ENCODE data around the gene KLHL2. TPM values are rescaled to one million over a fixed set of nuclear protein-coding genes. Genes with fewer than 3 reads are reported as not detected.

Gene KLHL2
- total RNA-seq, 2 donors from 2014 or later, result 25.4 to 27.3 TPM

DNA sequence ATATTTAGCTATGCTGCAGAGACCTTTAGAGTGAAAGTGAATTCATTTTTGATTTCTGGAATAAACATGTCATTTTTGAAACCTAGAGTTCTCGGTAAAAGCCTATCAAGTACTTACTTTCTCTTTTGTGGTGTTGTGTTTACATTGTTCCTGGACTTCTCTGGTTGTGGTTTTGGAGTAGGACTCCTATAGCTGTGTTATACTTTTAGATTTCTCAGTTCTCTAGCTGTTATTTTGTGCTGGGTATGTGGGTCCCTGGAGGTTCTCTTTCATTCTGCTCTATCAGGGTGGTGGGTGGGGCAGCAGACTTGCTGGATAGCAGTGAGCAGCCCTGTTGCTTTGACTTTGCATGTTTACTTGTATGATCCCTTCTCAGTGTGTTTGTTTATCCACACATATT lies 94.5 kb downstream of the KLHL2 start:
- H3K27ac Mint-ChIP-seq, result peak overlapping the region; percentile 73
- H3K4me3 Mint-ChIP-seq, result peak overlapping the region; percentile 72

GRCh38 chr4:165302658-165303057 lies 95.3 kb downstream of the KLHL2 start:
- ATAC-seq (replicated peaks), result no peak
- no peak overlapping the region for H3K27ac Mint-ChIP-seq
- peaks cover 64% of the 10 kb centered on the region for H3K36me3 Mint-ChIP-seq (ENCODE audit: low read depth)
- H3K27me3 Mint-ChIP-seq, result no peaks in the 10 kb centered on the region
- peaks cover 11% of the 10 kb centered on the region for H3K4me1 Mint-ChIP-seq
- H3K4me3 Mint-ChIP-seq, result no peak overlapping the region
- no peaks in the 10 kb centered on the region for H3K9me3 Mint-ChIP-seq

More for the DNA sequence above, 94.5 kb downstream of the KLHL2 start:
- Mint-ChIP-seq H3K36me3 (ENCODE audit: low read depth) (peaks cover 72% of the 10 kb centered on the region), H3K9me3 (no peaks in the 10 kb centered on the region), H3K4me1 (peaks cover 11% of the 10 kb centered on the region), H3K27me3 (no peaks in the 10 kb centered on the region)
- peak; percentile 97 for ATAC-seq (replicated peaks)

- Mint-ChIP-seq H3K4me1 (no peaks in the 10 kb centered on the region), H3K9me3 (no peaks in the 10 kb centered on the region), H3K27ac (no peak overlapping the region), H3K27me3 (no peaks in the 10 kb centered on the region), H3K4me3 (no peak overlapping the region), H3K36me3 (ENCODE audit: low read depth) (peaks cover 62% of the 10 kb centered on the region)
- no peak for ATAC-seq (replicated peaks)
Observed at GRCh38 chr4:165308166-165308565, 100.8 kb downstream of the KLHL2 start.

GRCh38 chr4:165308606-165309005 lies 101.2 kb downstream of the KLHL2 start:
- no peaks in the 10 kb centered on the region for H3K9me3 Mint-ChIP-seq
- no peak overlapping the region for H3K27ac Mint-ChIP-seq
- no peaks in the 10 kb centered on the region for H3K27me3 Mint-ChIP-seq
- ATAC-seq (replicated peaks), result no peak
- H3K36me3 Mint-ChIP-seq (ENCODE audit: low read depth), result peaks cover 65% of the 10 kb centered on the region
- no peak overlapping the region for H3K4me3 Mint-ChIP-seq
- H3K4me1 Mint-ChIP-seq, result no peaks in the 10 kb centered on the region

DNA sequence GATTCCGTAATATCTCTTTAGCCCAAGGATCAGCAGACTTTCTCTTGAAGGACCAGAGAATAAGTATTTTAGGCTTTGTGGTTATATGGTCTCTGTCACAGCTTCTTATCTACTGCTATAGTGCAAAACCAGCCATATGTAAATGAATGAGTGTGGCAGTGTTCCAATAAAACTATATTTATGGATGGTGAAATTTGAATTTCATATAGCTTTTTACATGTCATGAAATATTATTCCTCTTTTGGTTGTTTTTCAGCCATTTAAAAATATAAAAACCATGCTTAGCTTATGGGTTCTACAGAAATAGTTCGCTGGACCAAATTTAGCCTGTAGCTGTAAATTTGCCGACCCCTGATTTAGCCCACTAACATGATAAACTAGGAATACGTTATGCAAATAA lies 102.1 kb downstream of the KLHL2 start:
- ATAC-seq (replicated peaks), result no peak
- no peak overlapping the region for H3K4me3 Mint-ChIP-seq
- H3K27me3 Mint-ChIP-seq, result no peaks in the 10 kb centered on the region
- H3K9me3 Mint-ChIP-seq, result no peaks in the 10 kb centered on the region
- no peaks in the 10 kb centered on the region for H3K4me1 Mint-ChIP-seq
- no peak overlapping the region for H3K27ac Mint-ChIP-seq
- peaks cover 68% of the 10 kb centered on the region for H3K36me3 Mint-ChIP-seq (ENCODE audit: low read depth)

GRCh38 chr4:165312506-165312905 lies 105.1 kb downstream of the KLHL2 start:
- ATAC-seq (replicated peaks), result peak; percentile 70
- H3K36me3 Mint-ChIP-seq (ENCODE audit: low read depth), result peaks cover 55% of the 10 kb centered on the region
- H3K27me3 Mint-ChIP-seq, result no peaks in the 10 kb centered on the region

GRCh38 chr4:165319030-165319429 lies 111.7 kb downstream of the KLHL2 start:
- H3K36me3 Mint-ChIP-seq (ENCODE audit: low read depth), result peaks cover 23% of the 10 kb centered on the region

More at GRCh38 chr4:165312506-165312905, 105.1 kb downstream of the KLHL2 start:
- Mint-ChIP-seq H3K9me3 (no peaks in the 10 kb centered on the region), H3K4me3 (no peak overlapping the region), H3K4me1 (no peaks in the 10 kb centered on the region), H3K27ac (no peak overlapping the region)

GRCh38 chr4:165319509-165319908 lies 112.1 kb downstream of the KLHL2 start:
- Mint-ChIP-seq H3K4me3 (no peak overlapping the region), H3K27ac (no peak overlapping the region), H3K36me3 (ENCODE audit: low read depth) (peaks cover 19% of the 10 kb centered on the region), H3K27me3 (no peaks in the 10 kb centered on the region), H3K4me1 (no peaks in the 10 kb centered on the region), H3K9me3 (no peaks in the 10 kb centered on the region)
- no peak for ATAC-seq (replicated peaks)

More at GRCh38 chr4:165319030-165319429, 111.7 kb downstream of the KLHL2 start:
- no peaks in the 10 kb centered on the region for H3K9me3 Mint-ChIP-seq
- H3K27ac Mint-ChIP-seq, result no peak overlapping the region
- no peaks in the 10 kb centered on the region for H3K4me1 Mint-ChIP-seq
- H3K27me3 Mint-ChIP-seq, result no peaks in the 10 kb centered on the region
- H3K4me3 Mint-ChIP-seq, result no peak overlapping the region
- no peak for ATAC-seq (replicated peaks)

DNA sequence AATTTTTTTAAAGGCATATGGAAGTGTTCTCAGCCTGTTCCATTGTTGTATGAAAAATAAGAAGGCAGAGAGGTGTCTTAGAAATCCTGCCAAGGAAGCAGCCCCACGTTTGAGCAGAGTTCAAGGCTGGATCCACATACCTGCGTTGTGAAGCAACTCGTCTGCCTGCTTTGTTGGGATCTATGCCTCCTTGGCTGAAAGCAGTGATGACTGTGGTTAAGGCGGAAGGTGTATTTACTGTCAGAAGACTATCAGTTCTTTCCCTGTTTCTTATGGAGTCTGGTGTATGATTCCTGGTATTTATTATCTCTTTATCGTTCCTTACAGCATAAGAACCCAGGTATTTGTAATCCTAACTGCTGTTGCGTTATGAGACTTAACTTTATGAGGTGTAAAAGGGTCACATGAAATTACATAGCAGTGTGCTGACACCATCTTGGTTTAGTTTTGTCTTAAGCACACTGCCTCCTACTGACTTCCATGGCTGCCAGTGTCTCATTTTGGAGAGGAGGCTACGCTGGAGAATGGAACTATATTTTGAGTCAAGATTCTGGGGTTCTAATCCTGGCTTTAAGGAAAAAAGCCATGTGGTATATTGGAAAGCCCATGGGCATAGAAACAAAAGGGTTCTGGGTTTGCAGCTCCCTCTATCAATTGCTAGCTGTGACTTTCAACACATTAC lies 117.0 kb downstream of the KLHL2 start:
- H3K4me3 Mint-ChIP-seq, result no peak overlapping the region
- H3K4me1 Mint-ChIP-seq, result peaks cover 14% of the 10 kb centered on the region
- peaks cover 6% of the 10 kb centered on the region for H3K36me3 Mint-ChIP-seq (ENCODE audit: low read depth)
- H3K27me3 Mint-ChIP-seq, result no peaks in the 10 kb centered on the region
- ATAC-seq (replicated peaks), result no peak
- no peaks in the 10 kb centered on the region for H3K9me3 Mint-ChIP-seq
- no peak overlapping the region for H3K27ac Mint-ChIP-seq

DNA sequence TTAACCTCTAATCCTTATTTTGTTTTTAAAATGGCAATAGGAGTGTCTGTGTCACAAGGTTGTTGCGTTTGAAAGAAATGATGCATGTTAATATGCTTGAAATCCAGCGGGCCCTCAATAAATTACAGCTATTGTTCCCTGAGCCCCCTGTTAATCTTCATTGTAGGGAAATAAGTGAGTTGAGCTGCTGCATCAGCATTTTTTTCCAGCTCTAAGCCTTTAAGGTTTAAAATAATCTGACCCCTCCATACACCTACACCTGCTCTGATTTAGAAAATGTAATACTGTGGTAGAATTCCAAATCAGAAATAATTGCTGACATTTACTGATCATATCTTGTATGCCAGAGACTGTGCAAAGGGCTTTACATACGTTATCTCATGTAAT lies 117.5 kb downstream of the KLHL2 start:
- Mint-ChIP-seq H3K27ac (no peak overlapping the region), H3K4me3 (no peak overlapping the region), H3K9me3 (no peaks in the 10 kb centered on the region), H3K27me3 (no peaks in the 10 kb centered on the region), H3K36me3 (ENCODE audit: low read depth) (peaks cover under 1% of the 10 kb centered on the region), H3K4me1 (peaks cover 14% of the 10 kb centered on the region)
- no peak for ATAC-seq (replicated peaks)

- peak; percentile 10 for ATAC-seq (replicated peaks)
- no peak overlapping the region for H3K4me3 Mint-ChIP-seq
- H3K27me3 Mint-ChIP-seq, result no peaks in the 10 kb centered on the region
Observed at GRCh38 chr4:165325732-165326512, 118.6 kb downstream of the KLHL2 start.

DNA sequence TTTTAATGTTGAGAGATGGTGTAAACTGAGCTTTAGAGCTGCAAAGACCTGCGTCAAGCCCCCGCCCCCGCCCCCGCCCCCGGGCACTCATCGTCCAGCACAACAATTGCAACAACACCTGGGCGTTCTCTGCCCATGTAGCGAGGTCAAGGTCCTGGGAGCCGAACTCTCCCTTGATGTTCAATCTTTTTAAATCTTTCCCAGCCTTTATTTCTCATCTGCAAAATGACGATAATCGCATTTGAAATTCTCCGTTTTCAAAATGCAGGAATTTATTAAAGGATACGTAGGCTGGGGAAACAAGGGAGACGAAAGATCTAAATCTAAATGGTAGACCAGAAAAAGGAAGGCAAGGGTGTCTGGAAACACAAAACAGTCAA lies 119.5 kb downstream of the KLHL2 start:
- ATAC-seq (replicated peaks), result no peak
- H3K4me3 Mint-ChIP-seq, result no peak overlapping the region
- peaks cover 30% of the 10 kb centered on the region for H3K4me1 Mint-ChIP-seq
- no peaks in the 10 kb centered on the region for H3K27me3 Mint-ChIP-seq
- no peaks in the 10 kb centered on the region for H3K36me3 Mint-ChIP-seq (ENCODE audit: low read depth)
- H3K27ac Mint-ChIP-seq, result no peak overlapping the region
- no peaks in the 10 kb centered on the region for H3K9me3 Mint-ChIP-seq

More at GRCh38 chr4:165325732-165326512, 118.6 kb downstream of the KLHL2 start:
- Mint-ChIP-seq H3K36me3 (ENCODE audit: low read depth) (no peaks in the 10 kb centered on the region), H3K4me1 (peaks cover 21% of the 10 kb centered on the region), H3K27ac (no peak overlapping the region), H3K9me3 (no peaks in the 10 kb centered on the region)

DNA sequence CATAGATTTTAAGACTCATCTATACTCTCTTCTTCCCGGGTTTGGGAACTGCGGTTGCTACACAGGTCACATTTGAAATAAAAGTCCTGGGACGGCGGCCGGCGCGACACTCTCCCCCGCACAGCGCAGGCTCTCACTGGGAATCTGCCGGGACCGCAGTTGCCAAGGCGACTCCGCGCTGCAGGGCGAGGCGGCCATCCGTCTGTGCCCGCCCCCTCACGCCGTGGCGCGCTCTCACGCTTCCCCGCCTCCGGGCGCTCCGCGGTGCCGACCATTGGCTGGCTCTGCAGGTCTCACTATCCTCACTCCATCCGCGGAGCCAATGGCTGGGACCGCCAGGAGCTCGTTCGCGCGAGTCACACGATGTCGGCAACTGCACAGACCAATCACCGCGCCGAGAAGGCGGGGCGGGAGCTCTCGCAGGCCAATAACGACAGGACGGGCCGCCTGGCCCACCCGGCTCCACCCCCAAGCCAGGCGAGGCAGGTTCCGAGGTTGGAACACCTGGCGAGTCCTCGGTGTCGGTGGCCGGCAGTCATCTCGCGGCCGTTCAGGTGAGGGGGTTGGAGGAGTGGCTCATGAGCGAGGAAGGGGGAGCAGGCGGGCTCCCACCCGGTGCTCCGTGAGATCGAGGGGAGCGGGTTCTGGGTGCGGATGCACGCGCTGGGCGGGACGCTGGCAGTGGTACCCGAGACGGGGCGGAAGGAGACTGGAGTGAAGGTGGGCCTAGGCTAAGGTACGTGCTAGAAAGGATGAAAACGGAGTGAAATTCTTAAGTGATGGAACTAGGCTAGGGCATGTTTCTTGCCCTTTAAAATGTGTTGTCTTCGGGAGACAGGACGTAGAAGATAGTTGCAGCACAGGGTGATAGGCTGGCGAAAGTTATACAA lies 120.1 kb downstream of the KLHL2 start, which contains the start of gene MSMO1:
TSS of gene MSMO1 (plus strand) at position 459 of the 890 bp plus-strand sequence. CDS start 5,702 bp downstream, outside the sequence.
- H3K27ac Mint-ChIP-seq, result no peak within 1 kb of the TSS
- no peak within 1 kb of the TSS for H3K4me3 Mint-ChIP-seq
- ATAC-seq (replicated peaks), result peak; percentile 97
- H3K4me1 Mint-ChIP-seq, result peaks cover 36% of the 10 kb centered on the region
- no peaks in the 10 kb centered on the region for H3K9me3 Mint-ChIP-seq
- no peaks in the 10 kb centered on the region for H3K36me3 Mint-ChIP-seq (ENCODE audit: low read depth)
- no peaks in the 10 kb centered on the region for H3K27me3 Mint-ChIP-seq

- no peak overlapping the region for H3K27ac Mint-ChIP-seq
- H3K27me3 Mint-ChIP-seq, result no peaks in the 10 kb centered on the region
- H3K36me3 Mint-ChIP-seq (ENCODE audit: low read depth), result no peaks in the 10 kb centered on the region
- H3K9me3 Mint-ChIP-seq, result no peaks in the 10 kb centered on the region
- ATAC-seq (replicated peaks), result no peak
- H3K4me1 Mint-ChIP-seq, result peaks cover 40% of the 10 kb centered on the region
- no peak overlapping the region for H3K4me3 Mint-ChIP-seq
Observed at GRCh38 chr4:165328101-165328425, 120.7 kb downstream of the KLHL2 start.

Measured in activated T-helper 17 cell treated with anti-CD3 and anti-CD28 coated beads, Interleukin-2, amount 50 U/mL, for 72 hours (primary cell).